GM12872 (cell line): Measurements from ENCODE around the gene WDR74.

Experiments
- CTCF ChIP-seq: IDR thresholded peaks from 3 replicates; pipeline ENCODE4 v1.5.1; 2011; ENCODE audit warnings: low read depth, mild to moderate bottlenecking, low read length, moderate library complexity; ENCODE audit not compliant: insufficient read depth

The WDR74 gene

GRCh38 chr11:62835336-62835735, 4.1 kb downstream of the WDR74 start:
- no peak for TF ChIP-seq CTCF

- TF ChIP-seq CTCF: no peak
Measured at GRCh38 chr11:62832336-62833234, 6.8 kb downstream of the WDR74 start, which contains the start of gene TEX54. TSS of gene TEX54 (minus strand) at chr11:62832841.

GRCh38 chr11:62831520-62832335, 7.7 kb downstream of the WDR74 start, which contains the start of gene STX5:
TSS of gene STX5 (minus strand) at chr11:62832051. CDS start at chr11:62831243, 808 bp downstream.
- TF ChIP-seq CTCF: no peak

GRCh38 chr11:62830904-62831519, 8.4 kb downstream of the WDR74 start:
- no peak for TF ChIP-seq CTCF

GRCh38 chr11:62823677-62824076, 15.7 kb downstream of the WDR74 start:
- no peak for TF ChIP-seq CTCF

- TF ChIP-seq CTCF: no peak
Measured at GRCh38 chr11:62817129-62817528, 22.3 kb downstream of the WDR74 start.

GRCh38 chr11:62816557-62816956, 22.8 kb downstream of the WDR74 start:
- no peak for TF ChIP-seq CTCF
